ENCODE results near the gene STYK1.

STYK1 gene, protein sequence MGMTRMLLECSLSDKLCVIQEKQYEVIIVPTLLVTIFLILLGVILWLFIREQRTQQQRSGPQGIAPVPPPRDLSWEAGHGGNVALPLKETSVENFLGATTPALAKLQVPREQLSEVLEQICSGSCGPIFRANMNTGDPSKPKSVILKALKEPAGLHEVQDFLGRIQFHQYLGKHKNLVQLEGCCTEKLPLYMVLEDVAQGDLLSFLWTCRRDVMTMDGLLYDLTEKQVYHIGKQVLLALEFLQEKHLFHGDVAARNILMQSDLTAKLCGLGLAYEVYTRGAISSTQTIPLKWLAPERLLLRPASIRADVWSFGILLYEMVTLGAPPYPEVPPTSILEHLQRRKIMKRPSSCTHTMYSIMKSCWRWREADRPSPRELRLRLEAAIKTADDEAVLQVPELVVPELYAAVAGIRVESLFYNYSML

DNA sequence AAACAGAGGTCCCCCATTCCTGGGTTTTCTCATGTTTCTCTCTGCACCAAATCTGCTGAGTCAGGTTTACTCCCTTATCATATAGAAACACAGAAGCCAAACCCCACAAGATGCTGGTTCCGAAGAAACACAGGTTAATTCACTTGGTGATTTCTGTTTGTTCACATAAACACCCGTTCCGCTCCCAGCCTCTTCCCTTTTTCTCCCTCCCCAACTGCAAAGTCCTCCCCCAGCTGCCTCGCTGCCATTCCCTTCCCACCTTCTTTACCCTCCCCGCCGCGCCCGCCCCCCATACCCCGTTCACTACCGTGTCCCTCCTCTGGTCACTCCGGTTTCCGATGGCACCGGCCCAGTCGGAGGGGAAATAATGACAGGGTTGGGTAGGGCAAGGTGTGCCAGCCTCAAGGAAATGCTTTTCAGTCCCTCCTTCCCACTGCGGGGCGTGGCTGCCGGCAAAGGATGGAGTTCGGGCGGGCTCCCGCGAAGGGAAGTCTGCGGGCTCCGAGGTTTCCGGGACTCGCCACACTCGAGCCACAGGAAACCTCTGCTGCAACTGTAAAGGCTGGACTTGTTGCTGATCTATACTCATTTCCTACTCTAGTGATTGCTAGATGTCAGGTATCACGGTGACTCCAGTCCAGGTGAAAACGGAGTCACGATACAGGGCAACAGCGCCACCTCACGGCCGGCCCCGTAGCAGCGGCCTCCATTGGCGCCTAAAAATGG lies at the start of gene STYK1:
Gene STYK1, minus strand, starts transcription at position 394 of the 726 bp plus-strand sequence. CDS start 39,434 bp downstream, outside the sequence.
- in situ Hi-C loops (cut with HindIII; ENCODE audit: low pct_ligation_motif_present, low pct_unique_long_range_greater_than_20kb, low sequenced_read_pairs) = no loop called here
- peak; percentile 82 for DNase-seq

DNA sequence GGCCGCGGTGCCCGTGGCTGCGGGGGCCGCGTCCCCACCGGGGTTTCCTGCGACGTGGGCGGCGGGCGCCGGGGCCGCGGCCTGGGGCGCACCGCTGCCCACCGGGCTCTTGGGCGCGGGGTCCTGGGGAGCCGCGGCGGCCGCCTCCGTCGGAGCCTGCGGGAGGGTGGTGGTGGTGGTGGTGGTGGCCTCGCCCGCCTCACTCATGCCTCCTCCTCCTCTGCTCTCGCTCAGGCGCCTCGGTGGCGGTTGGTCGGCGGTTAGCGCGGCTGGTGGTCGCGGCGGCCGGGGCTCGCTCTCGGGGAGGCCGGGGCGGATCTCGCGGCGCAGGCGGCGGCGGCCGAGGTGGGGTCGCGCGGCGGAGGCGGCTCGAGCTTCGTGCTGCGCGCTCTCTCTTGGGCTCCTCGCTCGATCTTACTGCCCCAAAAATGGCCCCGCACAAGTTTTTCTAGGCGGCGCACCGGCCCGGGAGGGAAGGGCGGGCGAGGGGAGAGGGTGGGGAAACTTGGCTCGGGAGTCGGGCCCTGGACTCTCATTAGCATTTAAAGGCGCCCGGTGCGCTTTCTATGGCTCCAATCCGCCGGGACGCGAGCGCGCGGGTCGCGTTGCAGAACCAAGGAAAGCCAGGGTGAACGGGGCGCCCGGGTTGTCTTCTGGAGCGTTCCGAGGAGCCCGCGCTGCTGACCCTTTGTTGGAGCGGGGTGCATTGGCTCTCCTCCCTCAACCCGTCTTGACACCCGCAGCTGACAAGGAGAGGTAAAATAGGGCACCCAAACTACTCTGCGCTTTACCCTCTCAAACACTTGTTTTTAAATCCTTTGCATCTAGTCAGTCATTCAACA lies 49.3 kb upstream of the STYK1 start, which contains the start of gene YBX3:
Gene YBX3, minus strand, starts transcription at position 419 of the 842 bp plus-strand sequence. Its CDS starts 212 bp downstream, at position 207.
- DNase-seq = peak; percentile 94
- in situ Hi-C loops (cut with HindIII; ENCODE audit: low pct_ligation_motif_present, low pct_unique_long_range_greater_than_20kb, low sequenced_read_pairs) = no loop called here

DNA sequence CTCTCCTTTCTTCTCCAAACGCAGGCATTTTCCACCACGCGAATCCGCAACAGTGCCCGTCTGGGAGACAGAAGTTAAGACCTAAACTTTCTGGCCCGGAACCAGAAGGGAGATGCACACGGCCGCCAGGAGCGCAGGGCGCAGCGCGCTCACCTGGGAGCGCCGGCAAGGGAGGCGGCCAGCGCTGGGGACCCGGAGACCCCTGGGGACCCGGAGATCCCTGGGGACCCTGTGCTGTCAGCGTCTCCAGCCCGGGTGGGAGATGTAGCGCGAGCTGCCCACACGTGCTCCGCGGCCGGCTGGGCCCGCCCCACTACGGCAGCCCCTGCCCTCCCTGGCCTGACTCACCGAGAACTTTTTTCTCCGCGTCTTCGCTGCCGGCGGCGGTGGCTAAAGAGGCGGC lies 48.7 kb upstream of the STYK1 start:
- in situ Hi-C loops (cut with HindIII; ENCODE audit: low pct_ligation_motif_present, low pct_unique_long_range_greater_than_20kb, low sequenced_read_pairs) = no loop called here
- DNase-seq = peak; percentile 80

DNA sequence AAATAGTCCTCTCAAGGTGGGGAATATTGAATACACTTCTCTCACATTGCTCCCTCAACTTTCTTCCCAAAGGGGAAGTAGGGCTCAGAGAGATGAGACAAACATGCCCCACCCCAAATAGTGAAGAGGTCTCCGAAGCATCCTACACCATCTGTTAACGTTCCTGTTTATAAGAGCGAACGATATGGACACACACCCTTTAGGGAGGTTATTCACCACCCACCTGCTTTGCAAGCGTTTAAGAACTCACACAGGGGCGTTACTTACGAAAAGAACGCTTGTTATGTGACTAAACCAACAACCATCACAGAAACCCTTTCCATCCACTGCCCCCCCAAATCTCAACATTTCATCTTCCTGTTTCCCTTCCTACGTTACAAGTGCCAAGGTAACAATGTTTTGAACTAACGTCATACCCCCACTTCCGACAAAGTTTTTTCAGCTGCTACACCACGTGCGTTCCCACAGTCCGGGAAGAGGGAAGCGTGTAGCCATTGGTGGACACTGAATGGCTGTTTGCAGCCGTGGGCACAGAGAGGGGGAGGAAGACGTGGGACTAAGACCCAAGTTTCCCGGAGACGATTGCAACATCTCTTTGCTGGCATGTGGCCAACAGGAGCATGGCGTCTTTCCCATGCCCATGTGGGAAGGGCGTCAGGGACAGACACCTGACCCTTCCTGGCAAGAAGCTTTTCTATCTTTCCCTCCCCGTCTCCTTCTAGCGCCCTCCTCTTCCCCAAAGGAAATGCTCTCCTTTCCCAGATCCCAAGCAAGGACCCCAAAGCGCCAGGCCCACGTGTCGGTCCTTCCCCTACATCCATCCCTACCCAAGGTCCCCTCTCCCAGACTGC lies 48.0 kb upstream of the STYK1 start:
- DNase-seq = peak; percentile 99
- in situ Hi-C loops (cut with HindIII; ENCODE audit: low pct_ligation_motif_present, low pct_unique_long_range_greater_than_20kb, low sequenced_read_pairs) = no loop called here

DNA sequence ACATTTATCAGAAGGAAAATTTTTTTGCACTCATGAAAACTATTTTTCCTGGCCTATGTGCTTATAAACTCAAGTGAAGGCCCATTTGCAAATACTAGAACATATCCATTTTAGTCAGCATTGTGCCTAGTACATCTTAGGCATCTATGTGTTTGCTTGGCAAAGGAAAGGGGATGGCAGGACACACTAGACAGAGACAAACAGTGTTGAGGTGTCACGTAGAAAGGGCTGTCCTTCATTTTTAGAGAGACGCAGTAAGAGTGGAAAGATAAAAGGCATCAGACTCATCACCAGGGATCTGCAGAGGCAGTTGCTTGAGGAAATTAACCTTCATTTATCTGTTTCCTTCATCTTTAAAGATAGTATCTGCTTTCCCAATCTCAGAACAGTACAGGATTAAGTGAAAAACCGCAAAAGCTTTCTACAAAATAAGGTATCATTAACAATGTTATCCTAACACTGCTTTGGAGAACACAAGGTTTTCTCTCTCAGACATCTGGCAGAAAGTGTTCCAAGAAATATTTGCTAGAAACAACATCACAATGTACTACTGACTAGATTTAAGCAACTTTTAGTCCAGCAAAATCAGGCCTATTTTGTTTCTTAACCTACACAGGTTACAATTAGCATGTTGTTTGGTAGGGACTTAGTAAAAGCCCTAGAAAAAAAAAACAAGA lies 47.3 kb upstream of the STYK1 start:
- in situ Hi-C loops (cut with HindIII; ENCODE audit: low pct_ligation_motif_present, low pct_unique_long_range_greater_than_20kb, low sequenced_read_pairs) = no loop called here
- DNase-seq = peak; percentile 15

DNA sequence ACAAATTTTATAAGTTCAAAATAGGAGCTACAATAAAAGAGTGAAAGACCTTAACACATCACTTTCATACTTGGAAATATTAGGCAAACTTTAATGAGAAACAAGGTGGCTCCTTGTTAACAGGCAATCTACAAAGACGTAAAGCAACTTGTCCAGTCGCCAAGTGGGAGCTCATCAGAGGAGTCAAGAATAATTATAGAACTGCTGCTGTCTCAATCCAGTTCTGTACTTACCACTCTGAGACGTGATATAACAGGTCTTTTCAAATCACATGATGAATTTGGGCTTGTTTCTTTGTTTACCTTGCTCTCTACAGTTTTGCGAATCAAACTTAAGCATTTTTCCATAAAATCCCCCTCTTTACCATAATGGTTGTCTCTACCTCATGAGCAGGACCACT lies 45.6 kb upstream of the STYK1 start:
- DNase-seq = peak; percentile 18
- in situ Hi-C loops (cut with HindIII; ENCODE audit: low pct_ligation_motif_present, low pct_unique_long_range_greater_than_20kb, low sequenced_read_pairs) = no loop called here

DNA sequence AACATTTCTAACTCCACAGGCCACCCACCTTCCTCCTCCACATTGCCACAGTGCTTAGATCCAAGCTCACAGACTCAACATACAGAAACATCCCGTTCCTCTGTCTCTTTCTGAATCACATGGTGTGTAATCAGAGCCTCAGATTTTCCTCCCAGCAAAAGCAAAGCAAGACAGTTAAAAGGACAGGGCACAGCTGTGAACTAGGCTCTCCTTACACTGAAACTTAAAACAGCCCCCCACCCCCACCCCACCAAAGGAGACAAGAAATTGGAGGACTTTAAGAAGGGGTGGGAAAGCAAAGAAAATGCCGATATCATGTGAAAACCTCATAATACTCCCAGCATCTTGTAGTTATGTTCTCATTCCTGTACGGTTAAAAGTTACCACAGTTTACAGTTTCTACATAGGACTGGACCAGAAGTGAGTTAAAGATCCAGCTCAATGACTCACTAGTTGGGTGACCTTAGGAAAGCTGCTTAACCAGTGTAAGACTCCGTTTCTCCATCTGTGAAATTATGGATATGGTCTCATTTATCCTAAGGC lies 44.5 kb upstream of the STYK1 start:
- peak; percentile 71 for DNase-seq
- in situ Hi-C loops (cut with HindIII; ENCODE audit: low pct_ligation_motif_present, low pct_unique_long_range_greater_than_20kb, low sequenced_read_pairs) = no loop called here

DNA sequence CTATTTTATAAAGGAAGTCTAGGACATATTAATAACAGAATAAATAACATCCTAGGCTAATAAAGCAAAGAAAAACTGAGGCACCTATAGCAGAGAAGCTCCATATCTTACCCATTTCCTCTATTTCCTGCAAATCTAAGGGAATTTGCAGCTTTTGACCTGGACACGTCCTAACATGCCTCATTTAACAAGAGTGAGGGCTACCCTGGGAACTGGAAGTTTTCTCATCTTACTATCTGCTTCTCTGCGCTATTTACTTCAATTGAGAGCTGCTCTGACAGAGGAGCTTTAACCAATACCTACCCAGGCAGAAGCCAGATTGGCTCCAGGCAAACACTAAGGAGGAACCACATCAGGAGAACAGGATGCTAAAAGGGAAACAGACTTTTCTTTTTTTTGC lies 43.6 kb upstream of the STYK1 start:
- in situ Hi-C loops (cut with HindIII; ENCODE audit: low pct_ligation_motif_present, low pct_unique_long_range_greater_than_20kb, low sequenced_read_pairs) = no loop called here
- peak; percentile 50 for DNase-seq

DNA sequence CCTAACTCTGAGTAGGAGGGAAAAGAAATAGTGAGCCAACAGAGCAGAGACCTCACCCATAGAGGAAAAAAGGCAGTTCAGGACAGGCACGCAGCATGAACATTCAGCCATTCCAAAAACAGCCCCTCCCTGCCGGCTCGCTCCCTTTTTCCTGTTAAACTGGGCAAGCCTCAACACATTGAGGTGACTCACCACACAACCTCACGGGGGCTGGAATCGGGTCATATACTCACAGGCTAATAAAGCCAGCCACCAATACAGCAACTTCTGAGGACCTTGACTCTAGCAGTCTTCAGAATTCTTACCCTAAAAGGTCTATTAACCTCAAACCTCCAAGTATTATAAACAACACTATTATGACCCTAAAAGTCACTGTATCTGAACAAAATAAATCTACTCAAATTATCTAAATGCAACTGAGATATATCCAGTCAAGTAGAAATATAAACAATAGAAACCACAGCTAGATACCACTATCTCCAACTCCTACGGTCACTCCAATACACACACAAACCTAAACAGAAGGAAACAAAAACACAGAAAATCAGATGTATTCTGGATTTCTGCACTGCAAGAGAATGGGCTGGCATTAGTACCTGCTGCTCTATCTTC lies 43.0 kb upstream of the STYK1 start:
- DNase-seq = peak; percentile 95
- in situ Hi-C loops (cut with HindIII; ENCODE audit: low pct_ligation_motif_present, low pct_unique_long_range_greater_than_20kb, low sequenced_read_pairs) = no loop called here

DNA sequence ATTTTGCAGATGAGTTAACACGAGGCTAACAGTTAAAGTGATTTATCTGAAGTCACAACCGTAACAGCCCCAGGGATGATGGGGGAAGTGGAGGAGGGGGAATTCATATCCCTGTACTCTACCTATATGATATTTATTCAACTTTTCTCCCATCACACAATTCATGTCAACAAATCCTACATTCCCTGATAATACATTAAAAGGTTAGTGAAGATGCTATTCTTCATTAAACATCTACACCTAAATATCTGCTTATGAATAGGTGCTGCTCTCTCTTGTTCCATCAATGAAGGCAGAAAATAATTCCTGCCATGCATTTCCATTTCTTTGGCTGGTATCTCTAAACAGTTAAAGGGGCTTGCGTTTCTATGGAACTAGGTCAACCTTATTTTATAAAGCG lies 42.4 kb upstream of the STYK1 start:
- no peak for DNase-seq
- in situ Hi-C loops (cut with HindIII; ENCODE audit: low pct_ligation_motif_present, low pct_unique_long_range_greater_than_20kb, low sequenced_read_pairs) = no loop called here

DNA sequence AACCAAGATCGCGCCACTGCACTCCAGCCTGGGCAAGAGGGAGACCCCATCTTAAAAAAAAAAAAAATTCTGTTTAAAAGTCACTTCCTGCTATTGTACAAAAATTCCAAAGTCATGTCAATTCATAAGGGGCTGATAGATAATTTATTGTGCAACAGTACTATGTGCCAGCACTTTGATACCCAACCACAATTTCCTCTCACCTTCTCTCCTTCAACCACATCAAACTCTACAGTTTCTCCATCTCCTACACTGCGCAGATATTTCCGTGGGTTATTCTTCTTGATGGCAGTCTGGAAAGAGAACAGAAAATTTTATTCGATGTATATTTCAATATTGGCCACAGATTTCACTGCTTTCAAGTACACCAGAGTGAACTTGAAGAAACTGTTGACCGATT lies 41.6 kb upstream of the STYK1 start:
- DNase-seq = no peak
- in situ Hi-C loops (cut with HindIII; ENCODE audit: low pct_ligation_motif_present, low pct_unique_long_range_greater_than_20kb, low sequenced_read_pairs) = no loop called here

DNA sequence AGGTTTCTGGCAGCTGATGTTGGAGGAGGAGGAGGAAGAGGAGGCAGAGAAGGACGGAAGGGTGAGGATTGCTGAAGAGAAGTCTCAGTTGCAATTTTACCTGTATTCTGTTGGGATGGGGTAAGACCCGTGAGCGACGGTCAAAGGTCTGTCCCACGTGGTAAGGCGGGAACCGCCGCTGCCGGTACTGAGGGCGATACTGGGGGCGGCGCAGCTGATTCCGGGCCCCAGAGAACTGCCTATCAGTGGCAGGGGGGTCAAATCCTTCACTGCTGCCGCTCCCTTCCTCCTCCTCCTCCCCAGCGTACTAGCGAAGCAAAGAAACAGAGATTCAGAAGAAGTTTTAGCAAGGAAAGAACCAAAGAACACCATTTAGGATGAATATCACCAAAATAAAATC lies 36.0 kb upstream of the STYK1 start:
- DNase-seq = no peak
- in situ Hi-C loops (cut with HindIII; ENCODE audit: low pct_ligation_motif_present, low pct_unique_long_range_greater_than_20kb, low sequenced_read_pairs) = no loop called here

DNA sequence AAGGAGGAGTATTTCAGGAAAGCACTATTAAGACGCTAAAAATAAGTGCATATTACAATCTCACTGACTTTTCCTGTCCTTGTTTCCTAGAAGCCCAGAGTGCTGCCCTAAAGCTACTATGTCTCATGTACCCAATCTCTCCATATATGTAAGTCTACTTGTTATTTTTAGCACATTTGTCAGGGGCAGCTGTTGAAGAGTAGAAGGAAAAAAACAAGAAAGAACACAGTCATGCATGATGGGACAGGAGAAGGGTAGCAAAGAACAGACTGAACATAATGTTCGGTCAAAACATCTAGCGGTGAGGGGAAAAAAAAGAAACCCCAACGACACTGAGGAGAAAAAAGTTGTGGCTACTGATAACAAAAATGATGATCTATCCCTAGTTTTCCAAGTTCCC lies 35.0 kb upstream of the STYK1 start:
- no peak for DNase-seq
- in situ Hi-C loops (cut with HindIII; ENCODE audit: low pct_ligation_motif_present, low pct_unique_long_range_greater_than_20kb, low sequenced_read_pairs) = no loop called here

DNA sequence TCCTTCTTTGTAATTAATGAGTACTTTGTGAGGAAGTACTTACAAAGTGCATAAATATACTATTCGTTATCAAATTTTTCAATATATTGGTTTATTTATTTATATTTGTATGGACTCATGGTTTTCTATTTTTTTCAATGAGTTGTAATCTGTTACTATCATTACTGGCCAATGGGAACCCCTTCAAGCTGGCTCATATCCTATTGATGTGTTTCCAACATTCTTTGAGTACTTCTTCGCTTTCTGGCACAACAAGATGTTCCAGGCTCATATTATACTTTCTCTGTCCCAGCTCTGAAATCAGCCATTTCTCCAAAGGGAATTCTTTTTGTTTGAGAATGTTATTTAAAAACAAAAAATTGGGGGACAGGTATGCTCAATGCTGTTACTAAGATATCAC lies 31.8 kb upstream of the STYK1 start:
- no peak for DNase-seq
- in situ Hi-C loops (cut with HindIII; ENCODE audit: low pct_ligation_motif_present, low pct_unique_long_range_greater_than_20kb, low sequenced_read_pairs) = no loop called here

DNA sequence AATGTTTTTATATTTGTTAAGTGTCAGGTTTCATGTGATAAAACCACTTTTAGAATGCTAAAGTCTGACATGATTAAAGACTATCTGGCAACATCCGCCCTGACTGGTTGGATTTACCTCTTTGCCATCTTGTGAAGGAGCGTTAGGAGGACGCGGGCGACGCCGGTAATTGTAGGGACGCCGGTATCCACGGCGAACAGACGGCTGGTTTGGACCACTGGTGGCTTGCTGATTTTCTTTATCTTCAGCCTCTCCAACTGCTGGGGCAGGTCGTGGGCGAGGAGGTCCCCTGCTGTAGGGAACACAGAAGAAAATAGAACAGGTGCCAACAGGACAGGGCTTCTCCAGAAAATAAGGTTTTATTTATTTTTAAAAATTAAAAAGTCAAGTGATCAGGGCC lies 28.0 kb upstream of the STYK1 start:
- DNase-seq = no peak
- in situ Hi-C loops (cut with HindIII; ENCODE audit: low pct_ligation_motif_present, low pct_unique_long_range_greater_than_20kb, low sequenced_read_pairs) = no loop called here

DNA sequence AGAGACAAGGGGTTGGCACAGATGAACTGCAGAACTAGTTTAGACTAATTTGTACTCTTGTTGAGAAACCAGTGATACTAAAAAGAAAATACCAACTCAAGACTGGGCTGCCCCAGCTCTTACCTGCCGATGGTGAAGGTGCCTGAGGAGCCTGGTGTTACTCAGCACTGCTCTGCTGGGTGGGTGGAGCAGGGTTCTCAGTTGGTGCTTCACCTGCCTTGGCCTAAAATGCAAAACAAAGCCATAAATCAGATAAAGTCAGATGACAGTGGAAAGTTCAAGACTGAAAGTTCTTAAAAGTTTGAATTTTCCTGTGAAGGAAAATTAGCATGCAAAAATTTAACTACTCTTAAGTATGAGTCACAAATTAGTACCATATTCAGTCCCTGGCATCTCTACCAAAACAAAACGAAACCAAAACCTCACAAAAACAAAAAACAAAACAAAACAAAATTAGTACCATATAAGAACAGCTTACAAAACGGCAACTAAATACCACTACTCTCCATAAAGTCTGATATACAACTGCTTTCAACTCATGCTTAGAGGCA lies 27.4 kb upstream of the STYK1 start:
- DNase-seq = no peak
- in situ Hi-C loops (cut with HindIII; ENCODE audit: low pct_ligation_motif_present, low pct_unique_long_range_greater_than_20kb, low sequenced_read_pairs) = no loop called here

DNA sequence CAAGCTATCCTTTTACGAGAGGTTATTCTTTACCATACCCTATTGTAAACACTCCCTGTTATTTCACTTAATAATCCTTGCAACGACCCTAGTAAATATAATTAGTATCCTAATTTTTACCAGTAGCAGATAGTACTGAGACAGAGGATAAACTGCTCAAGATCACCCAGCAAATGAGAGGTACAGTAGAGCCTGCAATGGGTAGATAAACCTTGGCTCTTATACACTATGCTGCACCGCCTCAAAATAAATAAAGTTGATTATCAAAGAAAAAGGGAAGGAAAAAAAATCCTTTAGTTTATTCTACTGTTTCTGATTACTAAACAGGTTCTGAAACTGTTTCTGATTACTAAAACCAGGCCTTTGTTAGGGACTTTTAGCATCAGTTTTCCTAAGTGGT lies 26.7 kb upstream of the STYK1 start:
- in situ Hi-C loops (cut with HindIII; ENCODE audit: low pct_ligation_motif_present, low pct_unique_long_range_greater_than_20kb, low sequenced_read_pairs) = no loop called here
- no peak for DNase-seq

Data from ACHN (cell line).